Measurements from ENCODE around the gene CYBRD1. TPM values are rescaled to one million over a fixed set of nuclear protein-coding genes. Genes with fewer than 3 reads are reported as not detected.

CYBRD1 gene
- total RNA-seq, 1 donor from 2014 or later = 47.7 TPM

- Mint-ChIP-seq H3K36me3 (no peaks in the 10 kb centered on the region), H3K27ac (no peak overlapping the region), H3K9me3 (no peaks in the 10 kb centered on the region), H3K27me3 (ENCODE audit: low read depth) (peaks cover 37% of the 10 kb centered on the region), H3K4me1 (peaks cover 11% of the 10 kb centered on the region), H3K4me3 (no peak overlapping the region)
- no peak for DNase-seq (ENCODE audit: low spot score in 2 of 2, unreplicated experiment in 2 of 2)
- no peak for TF ChIP-seq CTCF (IDR thresholded peaks at IDR 0.05; ENCODE audit: unreplicated experiment)
Observed at GRCh38 chr2:171516793-171517192, 5.5 kb upstream of the CYBRD1 start.

DNA sequence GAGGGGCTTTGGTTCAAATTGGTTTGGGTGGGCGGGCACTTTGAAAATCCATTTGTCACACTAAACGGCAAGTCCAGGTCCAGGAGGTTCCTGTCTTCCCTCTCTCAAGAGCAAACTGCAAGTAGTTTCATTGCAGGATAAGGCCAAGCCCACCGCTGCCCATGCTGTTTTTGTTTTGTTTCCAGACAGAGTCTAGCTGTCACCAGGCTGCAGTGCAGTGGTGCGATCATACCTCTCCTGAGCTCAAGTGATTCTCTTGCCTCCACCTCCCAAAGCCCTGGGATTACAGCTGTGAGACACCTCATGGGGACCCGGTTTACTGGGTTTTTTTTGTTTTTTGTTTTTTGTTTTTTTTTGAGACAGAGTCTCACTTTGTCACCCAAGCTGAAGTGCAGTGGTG lies 1.8 kb upstream of the CYBRD1 start:
- DNase-seq (ENCODE audit: low spot score in 2 of 2, unreplicated experiment in 2 of 2) = no peak
- no peaks in the 10 kb centered on the region for H3K9me3 Mint-ChIP-seq
- TF ChIP-seq CTCF (IDR thresholded peaks at IDR 0.05; ENCODE audit: unreplicated experiment) = no peak
- H3K4me3 Mint-ChIP-seq = no peak overlapping the region
- peaks cover 34% of the 10 kb centered on the region for H3K27me3 Mint-ChIP-seq (ENCODE audit: low read depth)
- H3K36me3 Mint-ChIP-seq = no peaks in the 10 kb centered on the region
- H3K27ac Mint-ChIP-seq = no peak overlapping the region
- H3K4me1 Mint-ChIP-seq = peaks cover 22% of the 10 kb centered on the region

GRCh38 chr2:171521361-171522051 lies 768 bp upstream of the CYBRD1 start:
- no peaks in the 10 kb centered on the region for H3K9me3 Mint-ChIP-seq
- peaks cover 22% of the 10 kb centered on the region for H3K4me1 Mint-ChIP-seq
- H3K27ac Mint-ChIP-seq = peak overlapping the region; percentile 88
- no peaks in the 10 kb centered on the region for H3K36me3 Mint-ChIP-seq
- no peak for DNase-seq (ENCODE audit: low spot score in 2 of 2, unreplicated experiment in 2 of 2)
- peak overlapping the region; percentile 94 for H3K4me3 Mint-ChIP-seq
- TF ChIP-seq CTCF (IDR thresholded peaks at IDR 0.05; ENCODE audit: unreplicated experiment) = no peak
- peaks cover 27% of the 10 kb centered on the region for H3K27me3 Mint-ChIP-seq (ENCODE audit: low read depth)

DNA sequence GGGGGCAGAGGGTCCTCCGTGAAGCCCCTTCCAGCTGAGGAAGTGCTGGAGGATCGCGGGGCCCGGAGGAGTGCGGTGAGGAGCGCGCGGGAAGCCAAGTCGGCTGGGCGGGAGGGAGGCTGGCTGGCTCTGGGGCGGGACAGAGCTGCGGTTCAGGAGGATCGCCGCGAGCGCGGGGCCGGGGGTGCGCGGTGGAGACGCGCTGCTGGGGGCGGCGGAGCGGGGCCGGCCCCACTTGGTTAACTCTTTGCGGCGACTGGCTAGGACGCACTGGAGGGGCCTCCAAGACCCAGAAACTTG lies 464 bp downstream of the CYBRD1 start:
- peak overlapping the region; percentile 92 for H3K27ac Mint-ChIP-seq
- H3K4me3 Mint-ChIP-seq = peak overlapping the region; percentile 94
- peaks cover 4% of the 10 kb centered on the region for H3K36me3 Mint-ChIP-seq
- DNase-seq (ENCODE audit: low spot score in 2 of 2, unreplicated experiment in 2 of 2) = peak; percentile 42 to 66
- H3K4me1 Mint-ChIP-seq = peaks cover 22% of the 10 kb centered on the region
- TF ChIP-seq CTCF (IDR thresholded peaks at IDR 0.05; ENCODE audit: unreplicated experiment) = no peak
- H3K27me3 Mint-ChIP-seq (ENCODE audit: low read depth) = peaks cover 26% of the 10 kb centered on the region
- H3K9me3 Mint-ChIP-seq = no peaks in the 10 kb centered on the region

DNA sequence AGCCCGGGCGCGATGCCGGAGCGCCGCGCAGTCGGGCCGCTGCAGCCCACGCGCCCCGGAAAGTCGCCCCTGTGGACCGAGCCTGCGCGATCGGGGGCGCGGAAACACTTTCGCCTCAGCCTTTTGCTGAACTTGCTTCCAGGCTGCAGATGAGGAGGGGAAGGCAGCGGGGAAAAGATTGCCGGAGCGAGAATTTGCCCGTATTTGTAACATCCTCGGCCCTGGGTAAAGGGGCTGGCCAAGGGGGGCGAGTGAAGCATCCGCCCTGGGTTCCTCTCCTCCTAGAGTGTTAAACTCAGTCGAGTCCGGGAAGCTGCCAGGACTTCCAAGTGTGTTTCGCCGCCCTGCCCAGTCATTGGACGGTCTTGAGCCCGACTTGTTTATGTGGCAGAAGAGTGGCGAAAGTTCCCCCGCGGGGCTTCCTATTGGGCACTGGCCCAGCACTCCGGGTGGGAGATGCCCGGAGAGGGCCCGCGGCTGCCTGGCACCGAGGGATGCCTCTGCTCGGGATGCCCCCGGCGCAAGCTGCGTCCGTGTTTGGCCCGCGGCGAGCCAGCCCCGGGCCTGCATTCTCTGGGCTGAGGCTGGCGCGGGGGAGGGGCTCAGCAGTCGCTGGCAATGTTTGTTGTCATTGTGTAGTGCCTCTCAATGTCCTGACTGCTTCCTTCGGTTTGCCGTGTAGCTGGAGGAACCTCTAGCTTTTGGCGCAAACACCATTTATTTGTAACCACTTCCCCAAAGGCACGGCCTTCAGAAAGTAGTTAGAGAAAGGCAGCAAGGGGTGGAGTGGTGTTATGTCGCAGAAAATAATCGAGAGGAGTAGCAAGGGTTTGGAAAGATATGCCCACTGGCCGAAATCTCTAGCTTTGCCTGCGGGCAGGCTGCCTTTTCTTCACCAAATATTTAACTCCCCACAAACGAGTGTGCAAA lies 1.1 kb downstream of the CYBRD1 start:
- no peak for TF ChIP-seq CTCF (IDR thresholded peaks at IDR 0.05; ENCODE audit: unreplicated experiment)
- Mint-ChIP-seq H3K4me3 (peak overlapping the region; percentile 94), H3K36me3 (peaks cover 6% of the 10 kb centered on the region), H3K27me3 (ENCODE audit: low read depth) (peaks cover 22% of the 10 kb centered on the region), H3K4me1 (peaks cover 22% of the 10 kb centered on the region), H3K9me3 (no peaks in the 10 kb centered on the region), H3K27ac (peak overlapping the region; percentile 92)
- DNase-seq (ENCODE audit: low spot score in 2 of 2, unreplicated experiment in 2 of 2) = peak; percentile 35 to 70
